H1 (cell line): ENCODE results near the gene KCNE5. TPM values are rescaled to one million over a fixed set of nuclear protein-coding genes. Genes with fewer than 3 reads are reported as not detected.

Source experiments
- CTCF ChIA-PET: fragments of 300-600 bp; sonication (Branson Sonifier 250); formaldehyde crosslinking; loops from one replicate; lab custom pipeline; 2021; ENCODE audit not compliant: partially characterized antibody; lab: Charles Lee
- POLR2A ChIA-PET: fragments of 300-600 bp; sonication (Branson Sonifier 250); formaldehyde crosslinking; loops from one replicate; lab custom pipeline; 2021; ENCODE audit warnings: inconsistent platforms; ENCODE audit not compliant: partially characterized antibody; lab: Charles Lee
- DNase-seq, 2 experiments: peaks; one replicate each; pipeline versions ENCODE4 v3.0.0 to v3.0.0-alpha.2; 2010 to 2022; ENCODE audit warnings: low spot score in 2 of 2, low read depth in 1 of 2, mixed read lengths in 1 of 2
- FAIRE-seq: peaks from 2 replicates; lab custom pipeline; 2011; peaks lifted over from hg19 to GRCh38; lab: Jason Lieb, UNC
- H2AFZ ChIP-seq: 2 replicates; pipeline ENCODE4 v1.8.1; 2012; ENCODE audit warnings: low read length, inconsistent platforms
- H2AK5ac ChIP-seq: 2 replicates; pipeline ENCODE4 v1.6.1; 2013; ENCODE audit warnings: low read depth, low read length
- H2BK120ac ChIP-seq: replicated peaks from 2 replicates; pipeline ENCODE3; 2013; ENCODE audit warnings: low read depth, low read length, inconsistent platforms
- H2BK12ac ChIP-seq: 2 replicates; pipeline ENCODE4 v1.6.1; 2013; ENCODE audit warnings: low read depth, low read length
- H2BK15ac ChIP-seq: 2 replicates; pipeline ENCODE4 v1.6.1; 2013; ENCODE audit warnings: low read length
- H2BK20ac ChIP-seq: 2 replicates; pipeline ENCODE4 v1.6.1; 2013; ENCODE audit warnings: low read length
- H2BK5ac ChIP-seq: 2 replicates; pipeline ENCODE4 v1.6.1; 2013; ENCODE audit warnings: low read depth, low read length
- H3K14ac ChIP-seq: 2 replicates; pipeline ENCODE4 v1.6.1; 2013; ENCODE audit warnings: inconsistent platforms; ENCODE audit not compliant: insufficient read length
- H3K18ac ChIP-seq: 2 replicates; pipeline ENCODE4 v1.6.1; 2013; ENCODE audit warnings: low read length; ENCODE audit errors: extremely low read depth
- H3K23ac ChIP-seq: 2 replicates; pipeline ENCODE4 v1.6.1; 2013; ENCODE audit warnings: inconsistent platforms; ENCODE audit not compliant: insufficient read length
- H3K23me2 ChIP-seq: 2 replicates; pipeline ENCODE4 v1.6.1; 2013; ENCODE audit warnings: low read depth, low read length
- H3K27ac ChIP-seq: 2 replicates; pipeline ENCODE4 v1.6.1; 2011; ENCODE audit warnings: low read depth, low read length, inconsistent platforms
- H3K27me3 ChIP-seq, 4 experiments: replicated peaks in 1 of 4; 1 replicate in 1 of 4; 2 replicates in 3 of 4; pipeline versions ENCODE4 v1.6.1 to v1.8.1; 2011 to 2013; ENCODE audit warnings: low read length in 3 of 4, mild to moderate bottlenecking in 3 of 4, inconsistent platforms in 2 of 4, mixed read lengths in 2 of 4, moderate library complexity in 1 of 4; ENCODE audit not compliant: control insufficient read depth in 3 of 4, insufficient read depth in 3 of 4; ENCODE audit errors: extremely low read depth in 1 of 4
- H3K36me3 ChIP-seq, 4 experiments: 2 replicates each; pipeline versions ENCODE4 v1.6.1 to v1.8.1; 2011 to 2013; ENCODE audit warnings: mild to moderate bottlenecking in 4 of 4, low read length in 3 of 4, moderate library complexity in 2 of 4, control low read depth in 1 of 4, inconsistent platforms in 1 of 4; ENCODE audit not compliant: insufficient read depth in 4 of 4, control insufficient read depth in 2 of 4
- H3K4ac ChIP-seq: replicated peaks from 2 replicates; pipeline ENCODE3; 2013; ENCODE audit warnings: low read length, low read depth, mixed read lengths, inconsistent platforms; ENCODE audit not compliant: insufficient read length
- H3K4me1 ChIP-seq, 4 experiments: replicated peaks in 1 of 4; 1 replicate in 1 of 4; 2 replicates in 3 of 4; pipeline versions ENCODE4 v1.6.1 to v1.8.1; 2011 to 2013; ENCODE audit warnings: low read length in 3 of 4, inconsistent platforms in 2 of 4, mixed read lengths in 1 of 4; ENCODE audit not compliant: insufficient read depth in 4 of 4, control insufficient read depth in 3 of 4
- H3K4me2 ChIP-seq, 2 experiments: 2 replicates each; pipeline versions ENCODE4 v1.6.1 to v1.8.1; 2011 to 2013; ENCODE audit warnings: low read depth in 2 of 2, low read length in 2 of 2, control low read depth in 1 of 2, inconsistent platforms in 1 of 2, mild to moderate bottlenecking in 1 of 2; ENCODE audit not compliant: insufficient read depth in 1 of 2
- H3K4me3 ChIP-seq, 4 experiments: fragments of 200-600, 300-600 bp in 1 of 4; sonication (generic), shearing (Covaris generic), sonication (Bioruptor Twin) in 1 of 4; 2 replicates each; pipeline versions ENCODE4 v1.5.1 to v1.8.1; 2011 to 2016; ENCODE audit warnings: low read length in 4 of 4, low read depth in 3 of 4, control low read depth in 2 of 4, inconsistent platforms in 2 of 4, mild to moderate bottlenecking in 2 of 4, mixed read lengths in 1 of 4, moderate library complexity in 1 of 4; ENCODE audit not compliant: insufficient read depth in 2 of 4; ENCODE audit errors: extremely low read depth in 1 of 4
- H3K56ac ChIP-seq: replicated peaks from 2 replicates; pipeline ENCODE3; 2013; ENCODE audit warnings: low read depth, mild to moderate bottlenecking, mixed read lengths, low read length, inconsistent platforms; ENCODE audit not compliant: insufficient read length
- H3K79me1 ChIP-seq: 2 replicates; pipeline ENCODE4 v1.6.1; 2013; ENCODE audit warnings: low read depth, low read length, control low read depth
- H3K79me2 ChIP-seq, 2 experiments: 2 replicates each; pipeline versions ENCODE4 v1.6.1 to v1.8.1; 2012 to 2013; ENCODE audit warnings: low read length in 2 of 2, mild to moderate bottlenecking in 2 of 2, inconsistent platforms in 1 of 2; ENCODE audit not compliant: insufficient read depth in 2 of 2, control insufficient read depth in 1 of 2
- H3K9ac ChIP-seq, 4 experiments: replicated peaks in 1 of 4; 1 replicate in 1 of 4; 2 replicates in 3 of 4; pipeline versions ENCODE4 v1.6.1 to v1.8.1; 2011 to 2013; ENCODE audit warnings: low read depth in 3 of 4, low read length in 3 of 4, control low read depth in 2 of 4, mild to moderate bottlenecking in 2 of 4, moderate library complexity in 2 of 4, inconsistent platforms in 1 of 4; ENCODE audit errors: extremely low read depth in 1 of 4
- H3K9me3 ChIP-seq, 2 experiments: 2 replicates each; pipeline versions ENCODE4 v1.6.1 to v1.8.1; 2012 to 2013; ENCODE audit warnings: mild to moderate bottlenecking in 2 of 2, moderate library complexity in 2 of 2, control low read depth in 1 of 2, inconsistent platforms in 1 of 2, low read depth in 1 of 2, low read length in 1 of 2, mixed read lengths in 1 of 2; ENCODE audit not compliant: insufficient read depth in 2 of 2
- H4K20me1 ChIP-seq, 2 experiments: replicated peaks in 1 of 2; 2 replicates each; pipeline versions ENCODE3 to v1.8.1; 2011 to 2013; ENCODE audit warnings: inconsistent platforms in 2 of 2, low read length in 2 of 2, mild to moderate bottlenecking in 1 of 2; ENCODE audit not compliant: insufficient read depth in 2 of 2, control insufficient read depth in 1 of 2
- H4K5ac ChIP-seq: 2 replicates; pipeline ENCODE4 v1.6.1; 2013; ENCODE audit warnings: low read length, low read depth, mixed read lengths, inconsistent platforms; ENCODE audit not compliant: insufficient read length
- H4K8ac ChIP-seq: 2 replicates; pipeline ENCODE4 v1.8.0; 2013; ENCODE audit warnings: mild to moderate bottlenecking, moderate library complexity, low read length, inconsistent platforms; ENCODE audit not compliant: insufficient read depth; ENCODE audit errors: extremely low read depth
- H4K91ac ChIP-seq: replicated peaks from 2 replicates; pipeline ENCODE3; 2013; ENCODE audit warnings: low read length, mixed read lengths, inconsistent platforms; ENCODE audit not compliant: insufficient read length
- EP300 ChIP-seq, 2 experiments: IDR thresholded peaks; 1 replicate in 1 of 2; 2 replicates in 1 of 2; pipeline ENCODE4 v1.6.1; 2011 to 2012; ENCODE audit warnings: low read depth in 2 of 2, low read length in 2 of 2, mild to moderate bottlenecking in 2 of 2, borderline replicate concordance in 1 of 2, inconsistent platforms in 1 of 2, moderate library complexity in 1 of 2
- EZH2 ChIP-seq: fragments of 200-600 bp; sonication (generic); IDR thresholded peaks from 2 replicates; pipeline ENCODE4 v1.7.1; 2012; ENCODE audit warnings: low read depth, mild to moderate bottlenecking, moderate library complexity, low read length, inconsistent platforms; ENCODE audit not compliant: severe bottlenecking
- GABPA ChIP-seq: IDR thresholded peaks from 2 replicates; pipeline ENCODE4 v1.6.1; 2011; ENCODE audit warnings: mild to moderate bottlenecking, low read length, moderate library complexity, borderline replicate concordance; ENCODE audit not compliant: insufficient read depth
- NANOG ChIP-seq: IDR thresholded peaks from 2 replicates; pipeline ENCODE4 v1.6.1; 2011; ENCODE audit warnings: low read length, low read depth, mild to moderate bottlenecking, inconsistent platforms; ENCODE audit not compliant: insufficient read depth, poor library complexity, severe bottlenecking
- NRF1 ChIP-seq: IDR thresholded peaks from 2 replicates; pipeline ENCODE4 v1.6.1; 2011; ENCODE audit warnings: mild to moderate bottlenecking, low read depth, low read length, improper control_type of control experiment
- PHF8 ChIP-seq: fragments of 200-600 bp; sonication (generic); conservative IDR thresholded peaks from 2 replicates; pipeline ENCODE4 v1.7.1; 2012; ENCODE audit warnings: low read depth, mild to moderate bottlenecking, inconsistent platforms, low read length, moderate library complexity
- POLR2A ChIP-seq, 2 experiments: IDR thresholded peaks; 1 replicate in 1 of 2; 2 replicates in 1 of 2; pipeline ENCODE4 v1.6.1; 2011; ENCODE audit warnings: low read depth in 2 of 2, low read length in 2 of 2, mild to moderate bottlenecking in 2 of 2; ENCODE audit errors: control extremely low read depth in 1 of 2
- SP4 ChIP-seq: IDR thresholded peaks from 2 replicates; pipeline ENCODE4 v1.6.1; 2012; ENCODE audit warnings: low read length, inconsistent platforms
- SUZ12 ChIP-seq: fragments of 200-600 bp; sonication (generic); IDR thresholded peaks from 2 replicates; pipeline ENCODE4 v1.6.1; 2012; ENCODE audit warnings: mild to moderate bottlenecking, inconsistent platforms, low read length, moderate library complexity, mixed read lengths
- WGBS, 2 experiments: shearing (Covaris generic) in 1 of 2; methylation state at CpG; one replicate each; pipeline versions ENCODE4 v1.1.6 to v1.1.7; 2013 to 2015; ENCODE audit warnings: low lambda C conversion rate in 2 of 2, mixed read lengths in 2 of 2, inconsistent platforms in 1 of 2, low coverage in 1 of 2, missing lambda C conversion rate in 1 of 2; ENCODE audit not compliant: insufficient replicate concordance in 2 of 2, insufficient coverage in 1 of 2, insufficient read length in 1 of 2; ENCODE audit errors: extremely low coverage in 1 of 2, missing lambda C conversion rate in 1 of 2; 5-methylcytosine and 5-hydroxymethylcytosine counted together
- polyA plus RNA-seq, 7 experiments: library from polyadenylated mRNA; depleted of rRNA in 3 of 7; stranded (reverse) in 5 of 7; unstranded in 2 of 7; fragments of >200 nt in 5 of 7; fragments of 200-250 nt in 2 of 7; gene quantifications; 1 replicate in 5 of 7; 2 replicates in 1 of 7; 4 replicates in 1 of 7; pipeline versions ENCODE4 v1.2.1 to v1.2.3, GENCODE V29; 2011 to 2013; ENCODE audit warnings: missing spikeins in 2 of 7, mixed read lengths in 2 of 7
- total RNA-seq: library from RNA; stranded (reverse); fragmentation: NEBNext Ultra II Directional; extraction: Animal tissue kit (Norgen Biotek cat#: 25700); gene quantifications from 2 replicates; pipeline ENCODE4 v1.2.1, GENCODE V29; 2021
- TF ChIP-seq, protein P1 (sequence below): IDR thresholded peaks from 2 replicates; pipeline ENCODE4 v1.6.1; 2012; ENCODE audit warnings: low read length, inconsistent platforms
- TF ChIP-seq, protein P2 (sequence below): IDR thresholded peaks from 2 replicates; pipeline ENCODE4 v1.6.1; 2011; ENCODE audit warnings: low read depth, mild to moderate bottlenecking, low read length; ENCODE audit not compliant: insufficient read depth

KCNE5 gene
- total and polyA plus RNA-seq, 2 of the 8 experiments (the other 6 are each of a cell fraction or from before 2014, with no cell fraction given), result 3.6 to 5.9 TPM

DNA sequence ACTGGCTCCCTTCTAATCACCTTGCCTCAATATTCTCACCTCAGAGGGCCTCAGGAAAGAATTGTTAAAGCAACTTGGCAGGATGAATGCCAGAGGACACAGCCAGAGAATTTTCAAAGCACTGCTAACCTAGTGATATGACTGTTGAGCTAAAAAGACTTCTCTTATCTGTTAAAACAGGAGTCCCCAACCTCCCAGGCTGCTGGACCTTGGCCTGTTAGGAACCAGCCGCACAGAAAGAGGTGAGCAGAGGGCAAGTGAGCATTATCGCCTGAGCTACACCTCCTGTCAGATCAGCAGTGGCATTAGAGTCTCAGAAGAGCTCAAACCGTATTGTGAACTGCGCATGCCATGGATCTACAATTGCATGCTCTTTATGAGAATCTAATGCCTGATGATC lies 1.7 kb upstream of the KCNE5 start:
- CTCF ChIA-PET, result interaction anchor here (1.0 to 2.3 kb wide), 3 partner anchors 8 to 152 kb away, joined by 4 to 8 read pairs (median 7); no protein-coding TSS in a partner anchor
- Histone ChIP-seq H3K9ac (no peak overlapping the region), H2AFZ (no peak overlapping the region), H3K4me3 (no peak overlapping the region), H4K8ac (no peak overlapping the region), H2BK120ac (no peak overlapping the region), H3K4me1 (peaks cover 0 to 8% (median 0%) of the 10 kb centered on the region in 4 experiments; a peak in 1 of 7 replicates), H3K9me3 (no peaks in the 10 kb centered on the region), H3K4ac (no peak overlapping the region), H4K20me1 (no peaks in the 10 kb centered on the region), H3K79me1 (no peaks in the 10 kb centered on the region), H2BK5ac (no peak overlapping the region), H3K36me3 (no peaks in the 10 kb centered on the region), H2BK15ac (no peak overlapping the region), H3K27me3 (peaks cover 0 to 7% (median 5%) of the 10 kb centered on the region in 4 experiments; a peak in 5 of 7 replicates), H3K79me2 (no peaks in the 10 kb centered on the region), H3K18ac (no peak overlapping the region), H3K4me2 (no peak overlapping the region), H4K91ac (no peak overlapping the region), H4K5ac (no peak overlapping the region), H3K23ac (no peak overlapping the region), H3K27ac (no peak overlapping the region), H3K14ac (no peak overlapping the region), H3K56ac (no peak overlapping the region), H2BK12ac (no peak overlapping the region), H2BK20ac (no peak overlapping the region), H2AK5ac (no peak overlapping the region), H3K23me2 (peaks cover 4% of the 10 kb centered on the region; the same call in 1 of the 2 replicates)
- 90% methylated on average over 4 of the region's 4 CpGs; no CpG with 5 or more reads in 1 of the 2 experiments for WGBS, 2 experiments
- DNase-seq (no peak), FAIRE-seq (no peak)
- POLR2A ChIA-PET, result no interaction called here
- TF ChIP-seq EZH2 (no peak), SP4 (no peak), NRF1 (no peak), SUZ12 (no peak), POLR2A (IDR thresholded peaks at IDR 0.05; ENCODE audit: control extremely low read depth in 1 of 2, low read depth in 2 of 2, low read length in 2 of 2) (no peak), NANOG (no peak), EP300 (IDR thresholded peaks at IDR 0.05; ENCODE audit: borderline replicate concordance in 1 of 2, low read depth in 2 of 2, low read length in 2 of 2) (no peak), PHF8 (no peak), GABPA (no peak)
- TF ChIP-seq, protein P1, sequence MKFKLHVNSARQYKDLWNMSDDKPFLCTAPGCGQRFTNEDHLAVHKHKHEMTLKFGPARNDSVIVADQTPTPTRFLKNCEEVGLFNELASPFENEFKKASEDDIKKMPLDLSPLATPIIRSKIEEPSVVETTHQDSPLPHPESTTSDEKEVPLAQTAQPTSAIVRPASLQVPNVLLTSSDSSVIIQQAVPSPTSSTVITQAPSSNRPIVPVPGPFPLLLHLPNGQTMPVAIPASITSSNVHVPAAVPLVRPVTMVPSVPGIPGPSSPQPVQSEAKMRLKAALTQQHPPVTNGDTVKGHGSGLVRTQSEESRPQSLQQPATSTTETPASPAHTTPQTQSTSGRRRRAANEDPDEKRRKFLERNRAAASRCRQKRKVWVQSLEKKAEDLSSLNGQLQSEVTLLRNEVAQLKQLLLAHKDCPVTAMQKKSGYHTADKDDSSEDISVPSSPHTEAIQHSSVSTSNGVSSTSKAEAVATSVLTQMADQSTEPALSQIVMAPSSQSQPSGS, result no peak
- TF ChIP-seq, protein P2, sequence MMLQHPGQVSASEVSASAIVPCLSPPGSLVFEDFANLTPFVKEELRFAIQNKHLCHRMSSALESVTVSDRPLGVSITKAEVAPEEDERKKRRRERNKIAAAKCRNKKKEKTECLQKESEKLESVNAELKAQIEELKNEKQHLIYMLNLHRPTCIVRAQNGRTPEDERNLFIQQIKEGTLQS, result no peak
